Memory B cell (primary cell): ENCODE results near the gene UBAP1L.

Experiments
- ATAC-seq: fragments of 150-1000 bp; cut with Tn5 transposase; 2 replicates; pipeline ENCODE4 v1.10.0; 2021; ENCODE audit warnings: low read depth, mild to moderate bottlenecking, moderate library complexity
- DNase-seq, 2 donors: peaks; one replicate each; pipeline ENCODE4 v3.0.0; 2022; ENCODE audit warnings: low spot score in 2 of 2
- H3K27ac Mint-ChIP-seq: one replicate; pipeline ENCODE4 v1.8.0; 2022; ENCODE audit warnings: mild to moderate bottlenecking, moderate library complexity, mixed read lengths
- H3K27me3 Mint-ChIP-seq: one replicate; pipeline ENCODE4 v1.8.0; 2022; ENCODE audit warnings: mixed read lengths
- H3K36me3 Mint-ChIP-seq: one replicate; pipeline ENCODE4 v1.8.0; 2022; ENCODE audit warnings: mild to moderate bottlenecking, mixed read lengths
- H3K4me1 Mint-ChIP-seq: one replicate; pipeline ENCODE4 v1.8.0; 2022; ENCODE audit warnings: mixed read lengths
- H3K4me3 Mint-ChIP-seq: one replicate; pipeline ENCODE4 v1.8.0; 2022; ENCODE audit warnings: mild to moderate bottlenecking, moderate library complexity, mixed read lengths
- H3K9me3 Mint-ChIP-seq: one replicate; pipeline ENCODE4 v1.8.0; 2022; ENCODE audit warnings: mixed read lengths

Gene UBAP1L

DNA sequence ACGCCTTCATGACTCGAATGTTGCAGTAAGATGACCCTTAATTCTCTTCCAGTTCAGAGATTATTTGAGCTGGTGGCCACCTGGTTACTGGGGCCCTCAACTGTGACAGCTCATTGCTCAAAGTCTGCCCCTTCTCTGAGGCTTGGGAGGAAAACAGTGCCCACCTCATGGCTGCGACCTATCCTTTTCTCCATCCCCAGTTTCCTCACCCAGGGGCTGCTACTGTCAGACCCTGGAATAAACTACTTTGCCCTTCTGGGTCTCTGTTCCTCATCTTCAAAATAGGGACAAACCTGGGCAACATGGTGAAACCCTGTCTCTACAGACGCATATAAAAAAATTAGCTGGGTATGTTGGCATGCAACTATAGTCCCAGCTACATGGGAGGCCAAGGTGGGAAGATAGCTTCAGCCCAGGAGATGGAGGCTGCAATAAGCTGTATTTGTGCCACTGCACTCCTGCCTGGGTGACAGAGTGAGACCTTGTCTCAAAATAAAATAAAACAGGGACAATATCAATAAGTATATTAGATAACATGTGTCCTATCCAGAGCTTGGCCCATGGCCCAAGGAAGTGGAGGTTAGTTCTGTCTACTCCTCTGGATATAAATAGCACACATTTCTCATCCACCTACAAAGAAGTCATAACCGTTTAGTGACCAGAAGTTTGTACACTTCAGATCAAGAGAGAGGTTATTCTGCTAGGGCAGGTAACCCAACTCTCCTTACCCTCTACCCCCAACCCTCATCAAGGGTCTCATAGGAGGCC, 45.0 kb downstream of the UBAP1L start:
- ATAC-seq (no peak), DNase-seq (no peak)
- no peak overlapping the region for H3K4me3 Mint-ChIP-seq
- no peaks in the 10 kb centered on the region for H3K9me3 Mint-ChIP-seq
- peaks cover 10% of the 10 kb centered on the region for H3K27me3 Mint-ChIP-seq
- H3K4me1 Mint-ChIP-seq: peaks cover 3% of the 10 kb centered on the region
- H3K36me3 Mint-ChIP-seq: peaks cover 2% of the 10 kb centered on the region
- no peak overlapping the region for H3K27ac Mint-ChIP-seq

GRCh38 chr15:65069179-65069578, 45.8 kb downstream of the UBAP1L start:
- no peak overlapping the region for H3K27ac Mint-ChIP-seq
- H3K36me3 Mint-ChIP-seq: peaks cover 2% of the 10 kb centered on the region
- H3K27me3 Mint-ChIP-seq: peaks cover 10% of the 10 kb centered on the region
- ATAC-seq: no peak
- H3K9me3 Mint-ChIP-seq: no peaks in the 10 kb centered on the region
- H3K4me1 Mint-ChIP-seq: peaks cover 3% of the 10 kb centered on the region
- no peak overlapping the region for H3K4me3 Mint-ChIP-seq
- DNase-seq: no peak

GRCh38 chr15:65068403-65068788, 46.6 kb downstream of the UBAP1L start:
- Mint-ChIP-seq H3K27me3 (peaks cover 10% of the 10 kb centered on the region), H3K9me3 (no peaks in the 10 kb centered on the region), H3K36me3 (peaks cover 2% of the 10 kb centered on the region), H3K4me3 (peak overlapping the region; percentile 12), H3K27ac (no peak overlapping the region), H3K4me1 (peaks cover 3% of the 10 kb centered on the region)
- ATAC-seq: no peak
- no peak for DNase-seq

- ATAC-seq (no peak), DNase-seq (no peak)
- H3K9me3 Mint-ChIP-seq: no peaks in the 10 kb centered on the region
- H3K36me3 Mint-ChIP-seq: peaks cover 2% of the 10 kb centered on the region
- H3K4me1 Mint-ChIP-seq: peaks cover 3% of the 10 kb centered on the region
- no peak within 1 kb of the TSS for H3K27ac Mint-ChIP-seq
- peak within 1 kb of the TSS; percentile 59 for H3K4me3 Mint-ChIP-seq
- peaks cover 12% of the 10 kb centered on the region for H3K27me3 Mint-ChIP-seq
Observed at GRCh38 chr15:65067645-65068402, 47.2 kb downstream of the UBAP1L start, which contains the start of gene RASL12. Gene RASL12, minus strand, starts transcription at chr15:65067991. Its CDS starts 156 bp downstream, at chr15:65067835.

DNA sequence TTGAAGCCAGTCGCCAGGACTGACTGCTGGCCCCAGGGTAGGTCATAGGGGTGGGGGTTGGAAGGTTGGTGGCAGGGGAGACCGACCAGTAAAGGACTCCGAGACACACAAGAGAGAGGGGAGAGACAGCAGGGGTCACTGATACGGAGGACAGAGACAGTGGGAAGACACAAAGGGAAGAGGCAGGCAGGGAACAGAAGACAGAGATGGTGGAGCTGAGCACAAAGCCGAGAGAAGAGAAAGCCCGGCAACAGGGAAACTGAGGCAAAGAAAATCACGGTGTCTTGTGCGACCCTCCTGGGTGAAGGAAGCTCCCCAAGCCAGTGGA, 47.7 kb downstream of the UBAP1L start:
- peaks cover 3% of the 10 kb centered on the region for H3K4me1 Mint-ChIP-seq
- peak overlapping the region; percentile 59 for H3K4me3 Mint-ChIP-seq
- ATAC-seq (no peak), DNase-seq (no peak)
- H3K27ac Mint-ChIP-seq: no peak overlapping the region
- no peaks in the 10 kb centered on the region for H3K9me3 Mint-ChIP-seq
- H3K27me3 Mint-ChIP-seq: peaks cover 12% of the 10 kb centered on the region
- H3K36me3 Mint-ChIP-seq: peaks cover 2% of the 10 kb centered on the region

DNA sequence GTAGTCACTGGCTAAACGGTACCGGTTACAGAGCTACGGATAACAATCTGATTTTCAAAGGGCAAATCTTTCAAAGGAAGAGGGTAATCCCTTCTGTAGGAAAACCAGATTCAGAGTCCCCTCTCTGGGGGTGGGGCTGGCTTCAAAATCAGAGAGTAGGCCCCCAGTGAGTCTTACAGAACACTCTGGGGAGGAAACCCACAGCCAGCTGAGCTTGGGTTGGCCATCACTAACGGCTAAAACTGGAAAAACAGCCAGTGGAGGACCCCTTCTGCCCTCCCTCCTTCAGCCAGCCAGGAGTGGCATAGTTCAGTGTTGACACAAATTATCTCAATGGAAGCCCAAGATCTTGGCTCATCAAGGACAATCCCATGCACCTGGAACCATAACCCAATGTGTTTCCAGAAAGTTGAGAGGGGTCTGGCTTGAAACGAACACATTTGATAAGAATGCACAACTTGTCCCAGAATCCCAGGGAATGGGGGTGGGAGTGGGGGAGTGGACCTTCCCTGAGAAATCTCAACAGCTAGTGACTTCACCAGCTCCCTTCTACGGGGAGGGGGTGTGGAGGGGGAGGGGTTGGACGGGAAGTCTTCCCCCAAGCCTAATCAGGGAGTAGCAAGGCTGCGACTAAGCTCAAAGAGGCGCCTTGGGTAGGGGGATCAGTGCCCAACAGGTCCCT, 48.2 kb downstream of the UBAP1L start:
- Mint-ChIP-seq H3K9me3 (no peaks in the 10 kb centered on the region), H3K36me3 (peaks cover 2% of the 10 kb centered on the region), H3K27ac (no peak overlapping the region), H3K27me3 (peaks cover 12% of the 10 kb centered on the region), H3K4me3 (peak overlapping the region; percentile 59), H3K4me1 (peaks cover 3% of the 10 kb centered on the region)
- no peak for DNase-seq
- no peak for ATAC-seq

GRCh38 chr15:65066001-65066634, 48.9 kb downstream of the UBAP1L start:
- peaks cover 3% of the 10 kb centered on the region for H3K4me1 Mint-ChIP-seq
- peaks cover 12% of the 10 kb centered on the region for H3K27me3 Mint-ChIP-seq
- H3K27ac Mint-ChIP-seq: no peak overlapping the region
- peaks cover 2% of the 10 kb centered on the region for H3K36me3 Mint-ChIP-seq
- DNase-seq: no peak
- H3K4me3 Mint-ChIP-seq: no peak overlapping the region
- H3K9me3 Mint-ChIP-seq: no peaks in the 10 kb centered on the region
- ATAC-seq: no peak

DNA sequence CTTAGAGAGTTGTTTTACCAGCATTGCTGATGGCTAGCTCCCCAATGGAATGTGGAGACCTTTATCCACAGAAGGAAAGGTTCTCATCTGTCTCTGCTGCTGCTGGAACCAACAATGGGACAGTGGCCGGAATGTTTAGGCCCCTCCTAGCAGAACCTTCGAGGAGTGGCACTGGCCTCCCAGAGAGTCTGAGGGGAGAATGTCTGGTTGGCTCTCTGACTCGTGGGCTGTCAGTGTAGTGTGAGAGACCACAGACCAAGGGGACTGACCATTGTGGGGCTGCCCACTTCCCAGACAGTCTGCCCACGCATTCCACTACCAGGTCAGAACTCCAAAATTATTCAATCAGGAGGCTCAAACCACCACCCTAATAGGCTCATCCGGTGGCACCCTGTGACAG, 52.3 kb downstream of the UBAP1L start:
- H3K4me1 Mint-ChIP-seq: peaks cover 3% of the 10 kb centered on the region
- H3K27me3 Mint-ChIP-seq: peaks cover 8% of the 10 kb centered on the region
- no peak overlapping the region for H3K27ac Mint-ChIP-seq
- H3K36me3 Mint-ChIP-seq: peaks cover 2% of the 10 kb centered on the region
- no peak for ATAC-seq
- H3K4me3 Mint-ChIP-seq: no peak overlapping the region
- no peaks in the 10 kb centered on the region for H3K9me3 Mint-ChIP-seq
- DNase-seq: no peak

DNA sequence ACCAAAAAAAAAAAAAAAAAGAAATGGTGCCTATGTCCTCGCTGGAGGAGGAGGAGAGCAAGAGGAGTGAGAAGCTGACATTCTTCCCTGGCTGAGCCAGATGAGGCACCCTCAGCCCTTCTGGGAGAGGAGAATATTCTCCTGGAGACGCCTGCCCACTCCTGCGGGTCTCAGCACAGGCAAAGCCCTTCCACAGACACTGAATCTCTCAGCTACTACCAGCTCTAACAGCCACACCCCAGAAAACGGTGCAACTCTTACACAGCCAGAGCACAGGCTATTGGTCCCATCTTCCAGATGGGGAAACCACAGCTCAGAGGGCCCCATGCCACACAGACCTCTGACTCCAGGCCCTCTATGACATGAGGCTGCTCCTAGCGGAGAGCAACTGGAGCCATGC, 52.9 kb downstream of the UBAP1L start:
- H3K36me3 Mint-ChIP-seq: peaks cover 2% of the 10 kb centered on the region
- no peak overlapping the region for H3K4me3 Mint-ChIP-seq
- peaks cover 5% of the 10 kb centered on the region for H3K27me3 Mint-ChIP-seq
- H3K9me3 Mint-ChIP-seq: no peaks in the 10 kb centered on the region
- H3K27ac Mint-ChIP-seq: no peak overlapping the region
- no peaks in the 10 kb centered on the region for H3K4me1 Mint-ChIP-seq
- ATAC-seq (no peak), DNase-seq (no peak)

- Mint-ChIP-seq H3K27me3 (peaks cover 5% of the 10 kb centered on the region), H3K4me1 (no peaks in the 10 kb centered on the region), H3K4me3 (no peak overlapping the region), H3K27ac (no peak overlapping the region), H3K9me3 (no peaks in the 10 kb centered on the region), H3K36me3 (peaks cover 1% of the 10 kb centered on the region)
- DNase-seq (no peak), ATAC-seq (no peak)
Observed at GRCh38 chr15:65060641-65061397, 54.2 kb downstream of the UBAP1L start.

DNA sequence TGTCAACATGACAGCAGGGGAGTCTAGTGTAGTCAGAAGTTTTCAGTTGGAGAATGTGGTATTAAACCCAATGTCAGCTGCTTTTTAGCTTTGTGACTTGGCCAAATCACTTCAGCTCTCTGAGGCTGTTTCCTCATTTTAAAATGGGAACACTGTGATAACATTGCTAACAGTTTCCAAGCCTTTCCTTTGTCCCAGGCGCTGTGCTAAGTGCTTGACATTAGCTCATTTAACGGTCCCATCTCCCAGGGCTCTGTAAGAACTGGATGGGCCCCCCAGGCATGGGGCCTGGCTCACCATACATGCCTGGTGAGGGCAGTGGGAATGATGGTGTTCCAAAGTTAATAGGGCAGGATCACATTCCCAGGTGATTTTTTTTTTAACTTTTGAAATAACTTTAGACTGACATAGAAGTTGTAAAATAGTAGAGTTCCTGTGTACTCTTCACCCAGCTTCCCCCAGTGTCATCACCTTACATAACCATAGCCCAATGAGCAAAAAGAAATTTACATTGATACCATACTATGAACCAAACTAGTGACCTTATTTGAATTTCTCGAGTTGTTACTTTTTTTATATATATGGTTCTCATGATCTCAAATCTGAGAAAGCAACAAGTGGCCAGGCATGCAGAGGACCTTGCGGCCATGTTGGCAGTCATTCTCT, 54.9 kb downstream of the UBAP1L start:
- Mint-ChIP-seq H3K27me3 (peaks cover 4% of the 10 kb centered on the region), H3K4me1 (no peaks in the 10 kb centered on the region)
- DNase-seq: no peak

GRCh38 chr15:65059369-65059750, 55.6 kb downstream of the UBAP1L start:
- Mint-ChIP-seq H3K4me1 (no peaks in the 10 kb centered on the region), H3K4me3 (no peak overlapping the region), H3K36me3 (no peaks in the 10 kb centered on the region), H3K27ac (no peak overlapping the region), H3K27me3 (peaks cover 4% of the 10 kb centered on the region), H3K9me3 (no peaks in the 10 kb centered on the region)
- ATAC-seq (no peak), DNase-seq (no peak)

More for the DNA sequence above, 54.9 kb downstream of the UBAP1L start:
- ATAC-seq: no peak
- Mint-ChIP-seq H3K9me3 (no peaks in the 10 kb centered on the region), H3K4me3 (no peak overlapping the region), H3K36me3 (no peaks in the 10 kb centered on the region), H3K27ac (no peak overlapping the region)
